ENCODE results near the gene SMYD3.

GRCh38 chr1:245788886-245789285, 718.2 kb downstream of the SMYD3 start:
- TF ChIP-seq POLR2A (IDR thresholded peaks at IDR 0.05; ENCODE audit: low read depth, low read length) (no peak), EZH2 (IDR thresholded peaks at IDR 0.05; ENCODE audit: borderline replicate concordance, low read depth, low read length, severe bottlenecking) (no peak), POLR2AphosphoS5 (IDR thresholded peaks at IDR 0.05; ENCODE audit: insufficient read depth, low read depth, low read length) (no peak), JUN (IDR thresholded peaks at IDR 0.05; ENCODE audit: borderline replicate concordance, insufficient read depth, insufficient read length, low read depth) (no peak)
- TF ChIP-seq, protein P1, sequence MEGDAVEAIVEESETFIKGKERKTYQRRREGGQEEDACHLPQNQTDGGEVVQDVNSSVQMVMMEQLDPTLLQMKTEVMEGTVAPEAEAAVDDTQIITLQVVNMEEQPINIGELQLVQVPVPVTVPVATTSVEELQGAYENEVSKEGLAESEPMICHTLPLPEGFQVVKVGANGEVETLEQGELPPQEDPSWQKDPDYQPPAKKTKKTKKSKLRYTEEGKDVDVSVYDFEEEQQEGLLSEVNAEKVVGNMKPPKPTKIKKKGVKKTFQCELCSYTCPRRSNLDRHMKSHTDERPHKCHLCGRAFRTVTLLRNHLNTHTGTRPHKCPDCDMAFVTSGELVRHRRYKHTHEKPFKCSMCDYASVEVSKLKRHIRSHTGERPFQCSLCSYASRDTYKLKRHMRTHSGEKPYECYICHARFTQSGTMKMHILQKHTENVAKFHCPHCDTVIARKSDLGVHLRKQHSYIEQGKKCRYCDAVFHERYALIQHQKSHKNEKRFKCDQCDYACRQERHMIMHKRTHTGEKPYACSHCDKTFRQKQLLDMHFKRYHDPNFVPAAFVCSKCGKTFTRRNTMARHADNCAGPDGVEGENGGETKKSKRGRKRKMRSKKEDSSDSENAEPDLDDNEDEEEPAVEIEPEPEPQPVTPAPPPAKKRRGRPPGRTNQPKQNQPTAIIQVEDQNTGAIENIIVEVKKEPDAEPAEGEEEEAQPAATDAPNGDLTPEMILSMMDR (IDR thresholded peaks at IDR 0.05; ENCODE audit: extremely low read depth in 1 of 2, insufficient read depth in 1 of 2, low read depth in 1 of 2, low read length in 2 of 2), result no peak
